ENCODE data around the gene CDC73.

DNA sequence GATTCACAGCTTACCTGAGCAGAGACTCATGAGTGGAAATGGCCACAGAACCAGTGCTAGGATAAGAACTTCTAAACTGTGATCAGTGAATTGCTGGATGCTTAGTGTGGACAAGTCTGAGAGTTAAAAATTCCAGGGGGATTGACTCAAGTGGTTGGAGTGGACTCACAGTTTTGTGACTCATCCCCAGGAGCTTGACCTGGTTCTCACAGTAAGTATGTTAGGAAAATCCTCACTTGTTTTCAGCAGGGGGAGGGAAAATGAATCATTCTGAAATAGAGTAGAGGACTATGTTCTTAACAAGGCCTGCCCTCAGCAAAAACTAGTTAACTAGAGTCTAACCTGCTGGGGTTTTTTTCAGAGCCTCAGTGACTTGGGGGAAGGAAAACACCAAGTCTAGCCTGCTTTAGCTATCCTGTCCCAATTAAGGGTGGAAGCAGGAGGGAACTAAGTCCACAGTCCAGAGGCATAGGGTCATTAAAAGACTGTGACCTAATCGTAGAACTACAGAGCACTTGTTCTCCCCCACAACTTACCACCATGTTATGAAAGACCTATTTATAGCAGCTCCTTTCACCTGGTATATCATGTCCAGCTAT is 6.1 kb upstream of the CDC73 start:
- TF ChIP-seq CTCF (IDR thresholded peaks at IDR 0.05) = no peak
- no peak for TF ChIP-seq EP300 (IDR thresholded peaks at IDR 0.05)
- no peak for TF ChIP-seq POLR2A (IDR thresholded peaks at IDR 0.05)

All from ovary (tissue), 3 donors.